ENCODE data around the gene USP13. TPM values are rescaled to one million over a fixed set of nuclear protein-coding genes. Genes with fewer than 3 reads are reported as not detected.

The USP13 gene
- total RNA-seq, 4 donors from 2014 or later = 1.5 to 6.5 (median 4.1) TPM

GRCh38 chr3:179744667-179745066, 91.8 kb downstream of the USP13 start:
- Histone ChIP-seq H3K27me3 (no peaks in the 10 kb centered on the region), H3K4me1 (no peaks in the 10 kb centered on the region), H3K9me3 (no peaks in the 10 kb centered on the region), H3K4me3 (no peak overlapping the region), H3K36me3 (peaks cover 0 to 38% (median 5%) of the 10 kb centered on the region in 3 donors), H3K27ac (no peak overlapping the region)
- DNase-seq = no peak
- TF ChIP-seq CTCF (IDR thresholded peaks at IDR 0.05) (no peak), POLR2A (IDR thresholded peaks at IDR 0.05) (no peak)
- 90 to 96% methylated on average over 5 of the region's 5 CpGs for WGBS, 2 donors
- intact Hi-C loops (cut with DNase I) = no loop called here

- Histone ChIP-seq H3K4me1 (no peaks in the 10 kb centered on the region), H3K27me3 (no peaks in the 10 kb centered on the region), H3K4me3 (no peak overlapping the region), H3K27ac (no peak overlapping the region), H3K9me3 (no peaks in the 10 kb centered on the region), H3K36me3 (peaks cover 0 to 35% (median 5%) of the 10 kb centered on the region in 3 donors)
- no peak for TF ChIP-seq CTCF (IDR thresholded peaks at IDR 0.05)
- TF ChIP-seq POLR2A (IDR thresholded peaks at IDR 0.05) = no peak
- intact Hi-C loops (cut with DNase I) = no loop called here
- no peak for DNase-seq
- WGBS, 2 donors = 89 to 92% methylated on average over 4 of the region's 4 CpGs
Observed at GRCh38 chr3:179745079-179745478, 92.2 kb downstream of the USP13 start.

GRCh38 chr3:179745716-179746115, 92.9 kb downstream of the USP13 start:
- DNase-seq = no peak
- Histone ChIP-seq H3K9me3 (no peaks in the 10 kb centered on the region), H3K36me3 (peaks cover 0 to 29% (median 5%) of the 10 kb centered on the region in 3 donors), H3K4me1 (no peaks in the 10 kb centered on the region), H3K4me3 (no peak overlapping the region), H3K27me3 (no peaks in the 10 kb centered on the region), H3K27ac (no peak overlapping the region)
- TF ChIP-seq POLR2A (IDR thresholded peaks at IDR 0.05) (no peak), CTCF (IDR thresholded peaks at IDR 0.05) (no peak)
- WGBS, 2 donors = 78 to 89% methylated on average over 5 of the region's 5 CpGs
- intact Hi-C loops (cut with DNase I) = no loop called here

- WGBS, 2 donors = 60 to 75% methylated on average over 6 of the region's 6 CpGs
- intact Hi-C loops (cut with DNase I) = no loop called here
- DNase-seq = no peak
- Histone ChIP-seq H3K36me3 (peaks cover 0 to 14% (median 0%) of the 10 kb centered on the region in 3 donors), H3K27ac (no peak overlapping the region), H3K27me3 (no peaks in the 10 kb centered on the region), H3K9me3 (no peaks in the 10 kb centered on the region), H3K4me1 (no peaks in the 10 kb centered on the region), H3K4me3 (no peak overlapping the region)
- TF ChIP-seq CTCF (IDR thresholded peaks at IDR 0.05) = peak in 3 of 6 experiments; percentile 22 to 44 (median 30)
- TF ChIP-seq POLR2A (IDR thresholded peaks at IDR 0.05) = no peak
Observed at GRCh38 chr3:179750720-179751328, 98.0 kb downstream of the USP13 start.

GRCh38 chr3:179760944-179761343, 108.1 kb downstream of the USP13 start:
- TF ChIP-seq POLR2A (IDR thresholded peaks at IDR 0.05) (no peak), CTCF (IDR thresholded peaks at IDR 0.05) (no peak)

More at GRCh38 chr3:179760944-179761343, 108.1 kb downstream of the USP13 start:
- intact Hi-C loops (cut with DNase I) = no loop called here
- Histone ChIP-seq H3K9me3 (no peaks in the 10 kb centered on the region), H3K4me3 (no peak overlapping the region), H3K4me1 (no peaks in the 10 kb centered on the region), H3K27me3 (no peaks in the 10 kb centered on the region), H3K36me3 (peaks cover 0 to 67% (median 0%) of the 10 kb centered on the region in 3 donors), H3K27ac (no peak overlapping the region)
- WGBS, 2 donors = 88 to 90% methylated on average over 7 to 8 of the region's 8 CpGs
- no peak for DNase-seq
